K562 (cell line): Measurements from ENCODE around the gene FMNL3. TPM values are rescaled to one million over a fixed set of nuclear protein-coding genes. Genes with fewer than 3 reads are reported as not detected.

Experiments
- CCNT2 ChIP-seq: IDR thresholded peaks from 2 replicates; pipeline ENCODE4 v1.6.1; 2011; ENCODE audit warnings: borderline replicate concordance, low read depth, mild to moderate bottlenecking, moderate library complexity, mixed read lengths, low read length; ENCODE audit not compliant: insufficient read length; ENCODE audit errors: extremely low read depth
- CEBPB ChIP-seq: fragments of 450-650 bp; IDR thresholded peaks from 2 replicates; pipeline ENCODE4 v1.6.1; 2016; ENCODE audit warnings: missing genetic modification characterization, missing compliant biosample characterization
- CSDE1 ChIP-seq, 2 experiments: fragments of 450-650 bp; IDR thresholded peaks; 2 replicates each; pipeline ENCODE4 v1.6.1; 2016; ENCODE audit warnings: mild to moderate bottlenecking in 1 of 2
- HCFC1 ChIP-seq: IDR thresholded peaks from 2 replicates; pipeline ENCODE4 v1.6.1; 2012; ENCODE audit warnings: low read depth, low read length, improper control_type of control experiment
- MTF1 ChIP-seq: fragments of 250-450 bp; sonication (Bioruptor Pico); IDR thresholded peaks from 2 replicates; pipeline ENCODE4 v1.9.0; 2021; ENCODE audit warnings: moderate library complexity, mild to moderate bottlenecking, inconsistent platforms, borderline replicate concordance
- NCOR1 ChIP-seq: fragments of 450-650 bp; IDR thresholded peaks from 2 replicates; pipeline ENCODE4 v1.6.1; 2016; ENCODE audit warnings: mild to moderate bottlenecking, moderate library complexity
- TOE1 ChIP-seq, 2 experiments: fragments of 450-650 bp in 1 of 2; sonication (generic) in 1 of 2; formaldehyde crosslinking in 1 of 2; IDR thresholded peaks; 2 replicates each; pipeline versions ENCODE4 v1.7.1 to v1.8.0; 2016 to 2022; ENCODE audit warnings: borderline replicate concordance in 2 of 2, mild to moderate bottlenecking in 2 of 2, antibody characterized with exemption in 1 of 2, inconsistent platforms in 1 of 2, low read depth in 1 of 2, missing genetic modification reagents in 1 of 2, moderate library complexity in 1 of 2
- TRIM24 ChIP-seq, 2 experiments: fragments of 450-650 bp; IDR thresholded peaks; 2 replicates each; pipeline ENCODE4 v1.6.1; 2016
- ZNF584 ChIP-seq: fragments of 200-800 bp; sonication (Bioruptor generic); IDR thresholded peaks from 2 replicates; pipeline ENCODE4 v1.6.1; 2016; ENCODE audit warnings: low read depth, mild to moderate bottlenecking, missing genetic modification characterization, missing compliant biosample characterization
- ZNF766 ChIP-seq: fragments of 200-800 bp; sonication (Bioruptor generic); conservative IDR thresholded peaks from 2 replicates; pipeline ENCODE4 v1.6.1; 2016; ENCODE audit warnings: missing genetic modification characterization, missing compliant biosample characterization
- polyA plus RNA-seq, 8 experiments: library from polyadenylated mRNA; depleted of rRNA in 4 of 8; stranded (reverse) in 5 of 8; unstranded in 3 of 8; fragments of >200 nt; fragmentation: Nextera tagmentation in 2 of 8; fragmentation: Illumina TruSeq in 1 of 8; extraction: Ambion mirVana in 2 of 8; extraction: Trizol in 1 of 8; gene quantifications; 2 replicates each; pipeline versions ENCODE4 v1.2.1 to v1.2.3, GENCODE V29; 2011 to 2014; ENCODE audit warnings: inconsistent platforms in 1 of 8, missing spikeins in 1 of 8
- total RNA-seq, 7 experiments: library from RNA; depleted of rRNA in 6 of 7; stranded (reverse); fragments of >200 nt in 6 of 7; fragmentation: Illumina TruSeq in 2 of 7; extraction: Trizol in 2 of 7; gene quantifications; 2 replicates each; pipeline versions ENCODE4 v1.2.1 to v1.2.3, GENCODE V29; 2011 to 2021; ENCODE audit warnings: low replicate concordance in 1 of 7
- TF ChIP-seq, protein P1 (sequence below): fragments of 250-450 bp; sonication (Bioruptor Pico); IDR thresholded peaks from 2 replicates; pipeline ENCODE4 v1.4.0; 2020
- TF ChIP-seq, protein P2 (sequence below): sonication (generic); formaldehyde crosslinking; IDR thresholded peaks from 2 replicates; pipeline ENCODE4 v1.8.1; 2023; ENCODE audit warnings: mild to moderate bottlenecking, missing genetic modification reagents
- TF ChIP-seq, protein P3 (sequence below): fragments of 450-650 bp; formaldehyde crosslinking; IDR thresholded peaks from 2 replicates; pipeline ENCODE4 v1.4.0; 2022; ENCODE audit warnings: mild to moderate bottlenecking, moderate library complexity
- TF ChIP-seq, protein P4 (sequence below), 3 experiments: fragments of 200-800 bp in 1 of 3; fragments of 250-450 bp in 1 of 3; fragments of 450-650 bp in 1 of 3; sonication (Bioruptor Pico) in 1 of 3; sonication (Bioruptor generic) in 1 of 3; formaldehyde crosslinking in 1 of 3; IDR thresholded peaks; 2 replicates each; pipeline versions ENCODE4 v1.6.1 to v1.8.0; 2016 to 2022; ENCODE audit warnings: mild to moderate bottlenecking in 2 of 3, missing genetic modification characterization in 2 of 3, missing compliant biosample characterization in 1 of 3, moderate library complexity in 1 of 3

FMNL3 gene
- total and polyA plus RNA-seq, 9 of the 15 experiments (the other 6 are each of a cell fraction or from before 2014, with no cell fraction given): 0.49 to 14.4 (median 6.8) TPM

DNA sequence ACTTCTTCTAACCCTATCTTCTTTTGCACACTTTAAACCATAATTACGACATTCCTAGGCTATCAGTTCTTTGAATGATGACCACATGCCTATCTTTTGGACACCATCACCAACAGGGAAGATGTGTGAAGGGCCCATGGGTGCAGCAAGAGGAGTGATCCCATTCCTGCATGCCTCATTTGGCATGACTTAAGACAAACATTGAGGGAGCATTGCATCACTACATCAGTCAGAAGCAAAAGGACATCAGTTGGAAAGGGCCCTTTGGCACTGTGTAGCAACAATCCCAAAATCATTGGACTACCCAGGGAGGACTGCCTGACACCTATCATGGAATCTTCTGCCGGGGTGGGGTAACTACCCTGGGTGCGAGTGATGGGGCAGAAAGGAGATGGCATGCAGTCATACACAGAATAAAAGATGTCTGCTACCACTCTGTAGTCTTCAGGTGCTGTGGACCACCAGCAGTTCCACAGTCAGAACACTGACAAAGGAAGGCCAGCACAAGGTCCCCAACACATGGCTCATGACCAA, 23.4 kb upstream of the FMNL3 start (continued):
- TF ChIP-seq, protein P1, sequence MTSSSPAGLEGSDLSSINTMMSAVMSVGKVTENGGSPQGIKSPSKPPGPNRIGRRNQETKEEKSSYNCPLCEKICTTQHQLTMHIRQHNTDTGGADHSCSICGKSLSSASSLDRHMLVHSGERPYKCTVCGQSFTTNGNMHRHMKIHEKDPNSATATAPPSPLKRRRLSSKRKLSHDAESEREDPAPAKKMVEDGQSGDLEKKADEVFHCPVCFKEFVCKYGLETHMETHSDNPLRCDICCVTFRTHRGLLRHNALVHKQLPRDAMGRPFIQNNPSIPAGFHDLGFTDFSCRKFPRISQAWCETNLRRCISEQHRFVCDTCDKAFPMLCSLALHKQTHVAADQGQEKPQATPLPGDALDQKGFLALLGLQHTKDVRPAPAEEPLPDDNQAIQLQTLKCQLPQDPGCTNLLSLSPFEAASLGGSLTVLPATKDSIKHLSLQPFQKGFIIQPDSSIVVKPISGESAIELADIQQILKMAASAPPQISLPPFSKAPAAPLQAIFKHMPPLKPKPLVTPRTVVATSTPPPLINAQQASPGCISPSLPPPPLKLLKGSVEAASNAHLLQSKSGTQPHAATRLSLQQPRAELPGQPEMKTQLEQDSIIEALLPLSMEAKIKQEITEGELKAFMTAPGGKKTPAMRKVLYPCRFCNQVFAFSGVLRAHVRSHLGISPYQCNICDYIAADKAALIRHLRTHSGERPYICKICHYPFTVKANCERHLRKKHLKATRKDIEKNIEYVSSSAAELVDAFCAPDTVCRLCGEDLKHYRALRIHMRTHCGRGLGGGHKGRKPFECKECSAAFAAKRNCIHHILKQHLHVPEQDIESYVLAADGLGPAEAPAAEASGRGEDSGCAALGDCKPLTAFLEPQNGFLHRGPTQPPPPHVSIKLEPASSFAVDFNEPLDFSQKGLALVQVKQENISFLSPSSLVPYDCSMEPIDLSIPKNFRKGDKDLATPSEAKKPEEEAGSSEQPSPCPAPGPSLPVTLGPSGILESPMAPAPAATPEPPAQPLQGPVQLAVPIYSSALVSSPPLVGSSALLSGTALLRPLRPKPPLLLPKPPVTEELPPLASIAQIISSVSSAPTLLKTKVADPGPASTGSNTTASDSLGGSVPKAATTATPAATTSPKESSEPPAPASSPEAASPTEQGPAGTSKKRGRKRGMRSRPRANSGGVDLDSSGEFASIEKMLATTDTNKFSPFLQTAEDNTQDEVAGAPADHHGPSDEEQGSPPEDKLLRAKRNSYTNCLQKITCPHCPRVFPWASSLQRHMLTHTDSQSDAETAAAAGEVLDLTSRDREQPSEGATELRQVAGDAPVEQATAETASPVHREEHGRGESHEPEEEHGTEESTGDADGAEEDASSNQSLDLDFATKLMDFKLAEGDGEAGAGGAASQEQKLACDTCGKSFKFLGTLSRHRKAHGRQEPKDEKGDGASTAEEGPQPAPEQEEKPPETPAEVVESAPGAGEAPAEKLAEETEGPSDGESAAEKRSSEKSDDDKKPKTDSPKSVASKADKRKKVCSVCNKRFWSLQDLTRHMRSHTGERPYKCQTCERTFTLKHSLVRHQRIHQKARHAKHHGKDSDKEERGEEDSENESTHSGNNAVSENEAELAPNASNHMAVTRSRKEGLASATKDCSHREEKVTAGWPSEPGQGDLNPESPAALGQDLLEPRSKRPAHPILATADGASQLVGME: peak; percentile 21; the same call in 1 of the 2 replicates
- TF ChIP-seq, protein P2, sequence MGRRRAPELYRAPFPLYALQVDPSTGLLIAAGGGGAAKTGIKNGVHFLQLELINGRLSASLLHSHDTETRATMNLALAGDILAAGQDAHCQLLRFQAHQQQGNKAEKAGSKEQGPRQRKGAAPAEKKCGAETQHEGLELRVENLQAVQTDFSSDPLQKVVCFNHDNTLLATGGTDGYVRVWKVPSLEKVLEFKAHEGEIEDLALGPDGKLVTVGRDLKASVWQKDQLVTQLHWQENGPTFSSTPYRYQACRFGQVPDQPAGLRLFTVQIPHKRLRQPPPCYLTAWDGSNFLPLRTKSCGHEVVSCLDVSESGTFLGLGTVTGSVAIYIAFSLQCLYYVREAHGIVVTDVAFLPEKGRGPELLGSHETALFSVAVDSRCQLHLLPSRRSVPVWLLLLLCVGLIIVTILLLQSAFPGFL: no peak
- TF ChIP-seq ZNF766 (CRISPR knock-in tag) (peak; percentile 80; the same call in 1 of the 2 replicates), CCNT2 (no peak), ZNF584 (CRISPR knock-in tag) (peak; percentile 97), TOE1 (IDR thresholded peaks at IDR 0.05; ENCODE audit: borderline replicate concordance) (no peak), TOE1 (CRISPR knock-in tag; IDR thresholded peaks at IDR 0.05; ENCODE audit: borderline replicate concordance, low read depth) (no peak), NCOR1 (0 out of 2 replicates have a peak, but pooled peaks have one; percentile 46), TRIM24 (IDR thresholded peaks at IDR 0.05) (peak; percentile 95), MTF1 (CRISPR knock-in tag) (no peak), HCFC1 (no peak), CSDE1 (IDR thresholded peaks at IDR 0.05) (no peak), CEBPB (tag) (peak; percentile 90)
- TF ChIP-seq, protein P3, sequence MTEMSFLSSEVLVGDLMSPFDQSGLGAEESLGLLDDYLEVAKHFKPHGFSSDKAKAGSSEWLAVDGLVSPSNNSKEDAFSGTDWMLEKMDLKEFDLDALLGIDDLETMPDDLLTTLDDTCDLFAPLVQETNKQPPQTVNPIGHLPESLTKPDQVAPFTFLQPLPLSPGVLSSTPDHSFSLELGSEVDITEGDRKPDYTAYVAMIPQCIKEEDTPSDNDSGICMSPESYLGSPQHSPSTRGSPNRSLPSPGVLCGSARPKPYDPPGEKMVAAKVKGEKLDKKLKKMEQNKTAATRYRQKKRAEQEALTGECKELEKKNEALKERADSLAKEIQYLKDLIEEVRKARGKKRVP: peak; percentile 92
- TF ChIP-seq, protein P4, sequence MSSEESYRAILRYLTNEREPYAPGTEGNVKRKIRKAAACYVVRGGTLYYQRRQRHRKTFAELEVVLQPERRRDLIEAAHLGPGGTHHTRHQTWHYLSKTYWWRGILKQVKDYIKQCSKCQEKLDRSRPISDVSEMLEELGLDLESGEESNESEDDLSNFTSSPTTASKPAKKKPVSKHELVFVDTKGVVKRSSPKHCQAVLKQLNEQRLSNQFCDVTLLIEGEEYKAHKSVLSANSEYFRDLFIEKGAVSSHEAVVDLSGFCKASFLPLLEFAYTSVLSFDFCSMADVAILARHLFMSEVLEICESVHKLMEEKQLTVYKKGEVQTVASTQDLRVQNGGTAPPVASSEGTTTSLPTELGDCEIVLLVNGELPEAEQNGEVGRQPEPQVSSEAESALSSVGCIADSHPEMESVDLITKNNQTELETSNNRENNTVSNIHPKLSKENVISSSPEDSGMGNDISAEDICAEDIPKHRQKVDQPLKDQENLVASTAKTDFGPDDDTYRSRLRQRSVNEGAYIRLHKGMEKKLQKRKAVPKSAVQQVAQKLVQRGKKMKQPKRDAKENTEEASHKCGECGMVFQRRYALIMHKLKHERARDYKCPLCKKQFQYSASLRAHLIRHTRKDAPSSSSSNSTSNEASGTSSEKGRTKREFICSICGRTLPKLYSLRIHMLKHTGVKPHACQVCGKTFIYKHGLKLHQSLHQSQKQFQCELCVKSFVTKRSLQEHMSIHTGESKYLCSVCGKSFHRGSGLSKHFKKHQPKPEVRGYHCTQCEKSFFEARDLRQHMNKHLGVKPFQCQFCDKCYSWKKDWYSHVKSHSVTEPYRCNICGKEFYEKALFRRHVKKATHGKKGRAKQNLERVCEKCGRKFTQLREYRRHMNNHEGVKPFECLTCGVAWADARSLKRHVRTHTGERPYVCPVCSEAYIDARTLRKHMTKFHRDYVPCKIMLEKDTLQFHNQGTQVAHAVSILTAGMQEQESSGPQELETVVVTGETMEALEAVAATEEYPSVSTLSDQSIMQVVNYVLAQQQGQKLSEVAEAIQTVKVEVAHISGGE (CRISPR knock-in tag; IDR thresholded peaks at IDR 0.05): peak in 1 of 3 experiments; percentile 59; a peak in 2 of 6 replicates
